Kidney epithelial cell (primary cell): Measurements from ENCODE around the gene RIPK4. TPM values are rescaled to one million over a fixed set of nuclear protein-coding genes. Genes with fewer than 3 reads are reported as not detected.

ENCODE experiments used
- DNase-seq: peaks from one replicate; pipeline ENCODE4 v3.0.0-alpha.2; 2010; ENCODE audit warnings: low read depth
- H3K27me3 ChIP-seq: 2 replicates; pipeline ENCODE4 v1.6.0; 2011; ENCODE audit warnings: low read length; ENCODE audit not compliant: control insufficient read depth, insufficient read depth
- H3K36me3 ChIP-seq: 2 replicates; pipeline ENCODE4 v1.5.1; 2011; ENCODE audit warnings: low read length; ENCODE audit not compliant: control insufficient read depth, insufficient read depth
- H3K4me3 ChIP-seq: 2 replicates; pipeline ENCODE4 v1.5.1; 2011; ENCODE audit warnings: low read depth, mild to moderate bottlenecking, control low read depth, low read length
- total RNA-seq: library from RNA; depleted of rRNA; stranded (reverse); fragments of >200 nt; gene quantifications from 2 replicates; pipeline ENCODE4 v1.2.3, GENCODE V29; 2015
- TF ChIP-seq, protein P1 (sequence below): IDR thresholded peaks from 2 replicates; pipeline ENCODE4 v1.5.1; 2011; ENCODE audit warnings: mild to moderate bottlenecking, moderate library complexity, low read length, control low read depth, inconsistent platforms; ENCODE audit not compliant: insufficient read depth, poor library complexity, severe bottlenecking

RIPK4 gene
- total RNA-seq, 1 donor from 2014 or later, result 17.6 TPM

DNA sequence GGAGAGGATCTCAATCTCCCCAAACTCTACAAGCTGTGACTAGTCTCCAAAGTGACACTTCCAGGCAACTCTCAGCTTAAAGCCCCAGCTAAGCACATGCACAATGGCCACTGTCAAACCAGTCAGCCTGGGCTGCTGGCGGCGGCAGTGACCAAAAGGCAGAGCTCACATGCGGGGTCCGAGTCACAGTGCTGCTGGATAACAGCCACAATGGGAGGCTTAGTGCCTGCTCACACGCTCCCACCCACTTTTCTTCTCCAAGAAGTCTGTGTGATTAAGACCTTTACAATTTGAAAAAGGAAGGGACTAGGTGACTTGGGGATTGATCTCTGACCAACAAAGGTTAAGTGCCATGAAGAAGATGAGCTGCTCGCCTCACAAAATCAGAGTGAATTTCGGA is 16.8 kb downstream of the RIPK4 start:
- DNase-seq, result no peak
- TF ChIP-seq, protein P1, sequence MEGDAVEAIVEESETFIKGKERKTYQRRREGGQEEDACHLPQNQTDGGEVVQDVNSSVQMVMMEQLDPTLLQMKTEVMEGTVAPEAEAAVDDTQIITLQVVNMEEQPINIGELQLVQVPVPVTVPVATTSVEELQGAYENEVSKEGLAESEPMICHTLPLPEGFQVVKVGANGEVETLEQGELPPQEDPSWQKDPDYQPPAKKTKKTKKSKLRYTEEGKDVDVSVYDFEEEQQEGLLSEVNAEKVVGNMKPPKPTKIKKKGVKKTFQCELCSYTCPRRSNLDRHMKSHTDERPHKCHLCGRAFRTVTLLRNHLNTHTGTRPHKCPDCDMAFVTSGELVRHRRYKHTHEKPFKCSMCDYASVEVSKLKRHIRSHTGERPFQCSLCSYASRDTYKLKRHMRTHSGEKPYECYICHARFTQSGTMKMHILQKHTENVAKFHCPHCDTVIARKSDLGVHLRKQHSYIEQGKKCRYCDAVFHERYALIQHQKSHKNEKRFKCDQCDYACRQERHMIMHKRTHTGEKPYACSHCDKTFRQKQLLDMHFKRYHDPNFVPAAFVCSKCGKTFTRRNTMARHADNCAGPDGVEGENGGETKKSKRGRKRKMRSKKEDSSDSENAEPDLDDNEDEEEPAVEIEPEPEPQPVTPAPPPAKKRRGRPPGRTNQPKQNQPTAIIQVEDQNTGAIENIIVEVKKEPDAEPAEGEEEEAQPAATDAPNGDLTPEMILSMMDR, result no peak
- H3K27me3 ChIP-seq, result no peaks in the 10 kb centered on the region
- peaks cover 4% of the 10 kb centered on the region for H3K36me3 ChIP-seq
- H3K4me3 ChIP-seq, result no peak overlapping the region

DNA sequence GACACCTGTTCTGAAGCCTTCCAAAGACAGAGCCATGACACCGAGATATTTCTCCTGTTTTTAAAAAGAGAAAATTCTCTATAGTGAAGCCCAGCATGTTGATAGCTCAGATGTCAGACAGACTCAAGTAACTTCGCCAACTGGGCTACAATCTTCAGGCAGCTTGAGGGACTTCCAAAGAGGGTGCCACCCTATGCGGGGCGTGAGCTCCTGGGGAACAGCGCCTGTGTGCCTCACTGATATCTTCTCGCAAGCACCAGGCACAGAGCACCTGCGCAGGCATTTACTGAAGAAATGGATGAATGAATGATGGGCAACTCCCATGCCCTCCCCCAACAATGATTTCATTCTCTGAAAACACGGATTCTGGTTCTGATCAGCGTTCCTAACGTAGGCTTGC is 17.6 kb downstream of the RIPK4 start:
- peaks cover 4% of the 10 kb centered on the region for H3K36me3 ChIP-seq
- TF ChIP-seq, protein P1, result no peak
- no peak for DNase-seq
- no peaks in the 10 kb centered on the region for H3K27me3 ChIP-seq
- H3K4me3 ChIP-seq, result no peak overlapping the region

DNA sequence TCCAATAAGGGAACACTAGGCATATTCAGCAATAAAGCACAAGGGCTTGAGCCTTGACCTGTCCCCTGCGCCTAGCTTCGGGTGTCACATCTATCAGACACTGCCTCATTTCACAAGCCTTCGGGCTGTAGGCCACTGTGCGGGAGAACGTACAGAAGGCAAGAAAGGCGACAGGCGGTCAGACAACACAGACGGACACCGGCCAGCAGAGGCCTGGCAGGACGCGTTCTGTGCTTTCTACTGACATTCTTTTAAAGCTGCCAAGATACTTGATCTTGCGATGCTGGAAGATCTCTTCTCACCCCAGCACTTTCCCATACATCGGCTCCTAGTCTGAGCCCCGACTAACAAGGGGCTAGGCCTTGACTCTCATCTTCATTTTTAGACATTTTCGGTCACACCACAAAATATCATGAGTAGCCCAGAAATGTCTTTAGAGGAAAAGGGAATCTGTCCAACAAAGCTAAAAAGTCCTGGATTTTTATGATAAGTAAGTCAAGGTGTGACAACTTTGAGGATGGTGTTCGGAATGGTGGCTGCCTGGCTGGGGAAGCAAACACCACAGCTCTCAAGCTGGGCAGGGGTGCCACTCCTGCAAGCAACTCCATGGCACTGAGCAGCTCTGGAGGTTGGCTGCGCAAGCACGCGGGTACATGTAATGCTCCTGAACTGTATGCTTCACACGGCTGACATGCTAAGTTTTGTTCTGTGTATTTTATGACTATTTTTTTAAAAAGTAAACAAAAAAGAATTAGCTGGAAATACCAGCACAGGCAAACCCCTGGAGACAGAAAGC is 18.7 kb downstream of the RIPK4 start:
- no peak overlapping the region for H3K4me3 ChIP-seq
- DNase-seq, result no peak
- TF ChIP-seq, protein P1, result no peak
- H3K36me3 ChIP-seq, result peaks cover 4% of the 10 kb centered on the region
- no peaks in the 10 kb centered on the region for H3K27me3 ChIP-seq

DNA sequence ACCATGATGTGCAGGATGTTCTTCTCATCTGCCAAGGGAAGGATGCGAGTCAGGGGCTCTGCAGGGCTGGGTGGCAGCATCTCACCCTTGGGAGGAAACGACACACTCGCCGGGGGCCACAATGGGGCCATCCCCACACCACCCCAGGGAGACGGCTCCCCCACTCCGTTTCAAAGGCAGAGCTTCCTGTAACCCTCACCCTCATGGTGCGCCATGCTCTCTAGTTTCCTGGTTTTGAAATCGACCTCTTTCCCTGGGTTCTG is 20.2 kb downstream of the RIPK4 start:
- no peak for DNase-seq
- Histone ChIP-seq H3K4me3 (no peak overlapping the region), H3K36me3 (peaks cover 8% of the 10 kb centered on the region), H3K27me3 (no peaks in the 10 kb centered on the region)
- TF ChIP-seq, protein P1, result no peak

DNA sequence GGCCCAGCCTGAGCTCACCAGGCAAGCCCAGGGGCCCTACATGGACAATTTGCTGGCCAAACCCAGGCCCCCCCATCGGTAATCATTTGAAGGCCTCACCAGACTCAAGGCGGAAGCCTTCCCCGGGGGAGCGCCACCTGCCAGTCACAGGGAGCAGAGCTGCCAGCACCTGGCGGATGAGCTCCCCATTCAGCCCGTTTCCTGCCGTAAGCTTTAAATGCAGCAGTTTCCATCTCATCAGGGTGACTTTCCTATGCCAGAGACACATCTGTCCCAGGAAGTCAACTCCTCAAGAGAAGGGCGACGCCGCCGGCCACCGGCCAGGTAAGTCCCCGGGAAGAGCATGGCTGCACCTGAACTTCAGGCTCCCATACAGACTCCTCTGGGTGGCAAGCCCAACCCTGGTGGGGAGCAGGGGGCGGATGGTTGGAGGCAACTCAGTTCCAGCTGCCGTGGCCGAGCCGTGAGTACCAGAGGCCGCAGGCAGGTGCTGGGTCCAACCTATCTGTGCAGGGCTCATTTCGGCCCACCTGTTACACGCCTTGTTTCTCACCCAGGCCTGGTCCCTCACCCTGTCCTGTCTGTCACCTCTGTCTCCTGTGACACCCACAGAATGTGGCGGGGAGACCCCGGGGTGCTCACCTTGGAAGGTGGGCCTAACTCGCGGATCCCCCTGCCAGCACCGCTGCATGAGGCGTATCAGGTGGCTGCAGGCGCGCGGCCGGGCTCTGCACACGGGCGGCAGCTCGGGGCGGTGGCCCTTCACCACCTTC is 20.7 kb downstream of the RIPK4 start:
- TF ChIP-seq, protein P1, result no peak
- peaks cover 8% of the 10 kb centered on the region for H3K36me3 ChIP-seq
- no peak for DNase-seq
- H3K27me3 ChIP-seq, result no peaks in the 10 kb centered on the region
- no peak overlapping the region for H3K4me3 ChIP-seq
